22Rv1 (cell line): ENCODE data around the gene NFATC1.

Experiments used
- H3K27ac ChIP-seq: fragments of 450-650 bp; 2 replicates; pipeline ENCODE4 v1.5.1; 2017
- ZFX ChIP-seq: fragments of 450-650 bp; IDR thresholded peaks from 2 replicates; pipeline ENCODE4 v1.6.1; 2017; ENCODE audit warnings: antibody characterized with exemption, borderline replicate concordance
- TF ChIP-seq, protein P1 (sequence below): fragments of 450-650 bp; IDR thresholded peaks from 2 replicates; pipeline ENCODE4 v1.5.1; 2017; ENCODE audit warnings: mild to moderate bottlenecking

Gene NFATC1

GRCh38 chr18:79487801-79488201, 92.1 kb downstream of the NFATC1 start:
- TF ChIP-seq, protein P1, sequence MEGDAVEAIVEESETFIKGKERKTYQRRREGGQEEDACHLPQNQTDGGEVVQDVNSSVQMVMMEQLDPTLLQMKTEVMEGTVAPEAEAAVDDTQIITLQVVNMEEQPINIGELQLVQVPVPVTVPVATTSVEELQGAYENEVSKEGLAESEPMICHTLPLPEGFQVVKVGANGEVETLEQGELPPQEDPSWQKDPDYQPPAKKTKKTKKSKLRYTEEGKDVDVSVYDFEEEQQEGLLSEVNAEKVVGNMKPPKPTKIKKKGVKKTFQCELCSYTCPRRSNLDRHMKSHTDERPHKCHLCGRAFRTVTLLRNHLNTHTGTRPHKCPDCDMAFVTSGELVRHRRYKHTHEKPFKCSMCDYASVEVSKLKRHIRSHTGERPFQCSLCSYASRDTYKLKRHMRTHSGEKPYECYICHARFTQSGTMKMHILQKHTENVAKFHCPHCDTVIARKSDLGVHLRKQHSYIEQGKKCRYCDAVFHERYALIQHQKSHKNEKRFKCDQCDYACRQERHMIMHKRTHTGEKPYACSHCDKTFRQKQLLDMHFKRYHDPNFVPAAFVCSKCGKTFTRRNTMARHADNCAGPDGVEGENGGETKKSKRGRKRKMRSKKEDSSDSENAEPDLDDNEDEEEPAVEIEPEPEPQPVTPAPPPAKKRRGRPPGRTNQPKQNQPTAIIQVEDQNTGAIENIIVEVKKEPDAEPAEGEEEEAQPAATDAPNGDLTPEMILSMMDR: no peak
- no peak for TF ChIP-seq ZFX
- no peak overlapping the region for H3K27ac ChIP-seq

GRCh38 chr18:79488311-79489050, 92.8 kb downstream of the NFATC1 start:
- TF ChIP-seq ZFX: no peak
- TF ChIP-seq, protein P1: no peak
- H3K27ac ChIP-seq: no peak overlapping the region

GRCh38 chr18:79489051-79489898, 93.5 kb downstream of the NFATC1 start:
- TF ChIP-seq ZFX: no peak
- TF ChIP-seq, protein P1: no peak
- no peak overlapping the region for H3K27ac ChIP-seq

DNA sequence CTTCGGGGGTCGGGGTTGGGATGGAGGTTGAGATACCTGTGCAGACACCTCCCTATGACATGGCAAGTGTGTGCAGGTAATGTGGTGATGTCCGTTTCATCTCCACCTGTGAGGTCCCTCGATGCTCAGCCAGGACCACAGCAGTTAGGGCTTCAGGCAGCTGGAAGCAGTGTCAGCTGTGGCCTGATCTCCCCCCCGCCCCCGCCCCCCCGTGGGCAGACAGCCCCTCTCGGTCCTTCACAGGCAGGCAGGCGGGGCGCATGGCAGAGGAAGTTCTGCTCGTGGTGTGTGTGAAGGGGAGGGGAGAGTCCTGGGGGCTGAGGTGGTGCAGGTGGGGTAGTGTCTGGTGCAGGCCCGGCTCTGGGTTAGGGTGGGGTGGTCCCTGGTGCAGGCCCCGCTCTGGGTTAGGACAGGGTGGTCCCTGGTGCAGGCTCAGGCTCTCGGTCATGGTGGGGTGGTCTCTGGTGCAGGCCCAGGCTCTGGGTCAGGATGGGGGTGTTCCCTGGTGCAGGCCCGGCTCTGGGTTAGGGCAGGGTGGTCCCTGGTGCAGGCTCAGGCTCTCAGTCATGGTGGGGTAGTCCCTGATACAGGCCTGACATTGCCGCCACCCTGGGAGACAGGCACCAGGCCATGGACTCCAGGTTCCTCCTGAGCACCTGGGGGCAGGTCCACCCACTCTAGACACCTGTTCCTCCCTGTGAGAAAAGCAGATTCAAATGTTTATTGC, 94.3 kb downstream of the NFATC1 start:
- H3K27ac ChIP-seq: no peak overlapping the region
- no peak for TF ChIP-seq ZFX
- TF ChIP-seq, protein P1: no peak

GRCh38 chr18:79490626-79491041, 94.9 kb downstream of the NFATC1 start:
- TF ChIP-seq, protein P1: no peak
- no peak for TF ChIP-seq ZFX

GRCh38 chr18:79491081-79491551, 95.4 kb downstream of the NFATC1 start:
- H3K27ac ChIP-seq: no peak overlapping the region
- TF ChIP-seq ZFX: no peak
- TF ChIP-seq, protein P1: no peak

More at GRCh38 chr18:79490626-79491041, 94.9 kb downstream of the NFATC1 start:
- no peak overlapping the region for H3K27ac ChIP-seq
